Neuronal stem cell (in vitro differentiated cells): Measurements from ENCODE around the gene GLIS1.

Experiments used
- DNase-seq: peaks from one replicate; pipeline ENCODE4 v3.0.0-alpha.2; 2013; ENCODE audit warnings: low spot score
- H2AFZ ChIP-seq: one replicate; pipeline ENCODE4 v1.6.1; 2013; ENCODE audit warnings: mild to moderate bottlenecking, low read length, inconsistent platforms
- H2AK5ac ChIP-seq: 2 replicates; pipeline ENCODE4 v1.6.1; 2013; ENCODE audit warnings: low read depth, mild to moderate bottlenecking, inconsistent platforms, low read length, moderate library complexity, mixed read lengths
- H2BK120ac ChIP-seq: 2 replicates; pipeline ENCODE4 v1.6.1; 2013; ENCODE audit warnings: low read depth, mild to moderate bottlenecking, inconsistent platforms, low read length, moderate library complexity, mixed read lengths
- H2BK12ac ChIP-seq: one replicate; pipeline ENCODE4 v1.6.1; 2013; ENCODE audit warnings: low read length, inconsistent platforms
- H2BK15ac ChIP-seq: 2 replicates; pipeline ENCODE4 v1.6.1; 2013; ENCODE audit warnings: mild to moderate bottlenecking, low read length, inconsistent platforms, mixed read lengths
- H2BK5ac ChIP-seq: one replicate; pipeline ENCODE4 v1.6.1; 2013; ENCODE audit warnings: inconsistent platforms, mild to moderate bottlenecking, low read length, moderate library complexity
- H3K14ac ChIP-seq: one replicate; pipeline ENCODE4 v1.6.1; 2013; ENCODE audit warnings: low read length, inconsistent platforms
- H3K18ac ChIP-seq: 2 replicates; pipeline ENCODE4 v1.6.1; 2013; ENCODE audit warnings: low read length, inconsistent platforms
- H3K23ac ChIP-seq: 2 replicates; pipeline ENCODE4 v1.6.1; 2013; ENCODE audit warnings: low read depth, mild to moderate bottlenecking, mixed read lengths, low read length, inconsistent platforms; ENCODE audit not compliant: poor library complexity
- H3K27ac ChIP-seq: replicated peaks from 3 replicates; pipeline ENCODE4 v1.5.1; 2013; ENCODE audit warnings: low read length, inconsistent platforms
- H3K27me3 ChIP-seq, 3 experiments: 2 replicates each; pipeline ENCODE4 v1.6.1; 2013; ENCODE audit warnings: low read length in 3 of 3, mild to moderate bottlenecking in 2 of 3, inconsistent platforms in 1 of 3, low read depth in 1 of 3, mixed read lengths in 1 of 3, moderate library complexity in 1 of 3; ENCODE audit not compliant: control insufficient read depth in 3 of 3, insufficient read depth in 3 of 3
- H3K36me3 ChIP-seq, 2 donors: replicated peaks in 1 of 2; 2 replicates each; pipeline ENCODE4 v1.6.1; 2013; ENCODE audit warnings: low read length in 2 of 2; ENCODE audit not compliant: control insufficient read depth in 2 of 2, insufficient read depth in 2 of 2
- H3K4ac ChIP-seq: 2 replicates; pipeline ENCODE4 v1.6.1; 2013; ENCODE audit warnings: inconsistent platforms, mild to moderate bottlenecking, low read length, moderate library complexity
- H3K4me1 ChIP-seq, 2 donors: 1 replicate in 1 of 2; 2 replicates in 1 of 2; pipeline ENCODE4 v1.6.1; 2013; ENCODE audit warnings: low read length in 2 of 2, low read depth in 1 of 2; ENCODE audit not compliant: control insufficient read depth in 2 of 2, insufficient read depth in 1 of 2
- H3K4me2 ChIP-seq: one replicate; pipeline ENCODE4 v1.6.1; 2013; ENCODE audit warnings: mild to moderate bottlenecking, low read length, inconsistent platforms; ENCODE audit not compliant: insufficient read depth, poor library complexity, severe bottlenecking
- H3K4me3 ChIP-seq, 2 donors: 2 replicates each; pipeline ENCODE4 v1.5.1; 2013; ENCODE audit warnings: low read length in 2 of 2, mild to moderate bottlenecking in 2 of 2, inconsistent platforms in 1 of 2, moderate library complexity in 1 of 2
- H3K79me1 ChIP-seq: one replicate; pipeline ENCODE4 v1.6.1; 2013; ENCODE audit warnings: low read depth, mild to moderate bottlenecking, inconsistent platforms, low read length, moderate library complexity
- H3K9ac ChIP-seq: one replicate; pipeline ENCODE4 v1.6.1; 2013; ENCODE audit warnings: mild to moderate bottlenecking, low read depth, low read length, inconsistent platforms; ENCODE audit not compliant: poor library complexity
- H3K9me3 ChIP-seq, 2 donors: replicated peaks in 1 of 2; 2 replicates each; pipeline versions ENCODE3 to v1.6.1; 2013; ENCODE audit warnings: low read length in 2 of 2, mild to moderate bottlenecking in 2 of 2, inconsistent platforms in 1 of 2, low read depth in 1 of 2, mixed read lengths in 1 of 2, moderate library complexity in 1 of 2; ENCODE audit not compliant: control insufficient read depth in 2 of 2, insufficient read depth in 1 of 2
- H4K8ac ChIP-seq: one replicate; pipeline ENCODE4 v1.6.1; 2013; ENCODE audit warnings: low read depth, mild to moderate bottlenecking, inconsistent platforms, low read length, moderate library complexity
- H4K91ac ChIP-seq: one replicate; pipeline ENCODE4 v1.6.1; 2013; ENCODE audit warnings: low read length, low read depth, mild to moderate bottlenecking, inconsistent platforms; ENCODE audit not compliant: poor library complexity
- WGBS, 2 donors: extraction: QIAGEN DNeasy Blood & Tissue Kit; methylation state at CpG; one replicate each; pipeline ENCODE4 v1.1.7; 2013; ENCODE audit warnings: missing lambda C conversion rate in 2 of 2, mixed read lengths in 1 of 2; ENCODE audit not compliant: insufficient read length in 2 of 2, insufficient replicate concordance in 1 of 2; ENCODE audit errors: extremely low coverage in 2 of 2; 5-methylcytosine and 5-hydroxymethylcytosine counted together

GLIS1 gene

DNA sequence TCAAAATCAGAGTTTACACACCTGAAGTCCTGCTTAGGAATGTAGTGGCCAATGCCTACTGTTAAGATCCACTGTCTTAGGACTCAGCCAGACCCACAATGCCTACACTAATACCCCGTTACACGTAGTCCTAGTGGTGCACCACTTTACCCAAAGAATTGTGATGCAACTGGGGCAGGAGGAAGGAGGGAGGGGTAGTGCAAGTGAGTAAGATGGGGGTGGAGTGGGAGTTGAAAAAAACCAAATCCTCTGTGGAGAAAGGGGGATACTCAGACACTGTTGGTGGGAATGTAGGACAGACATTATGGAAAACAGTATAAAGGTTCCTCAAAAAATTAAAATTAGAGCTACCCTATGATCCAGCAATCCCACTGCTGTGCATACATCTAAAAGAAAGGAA lies 19.5 kb downstream of the GLIS1 start:
- Histone ChIP-seq H3K4ac (no peak overlapping the region), H3K36me3 (no peaks in the 10 kb centered on the region), H2BK15ac (no peak overlapping the region), H2AK5ac (no peak overlapping the region), H3K9me3 (peaks cover 0 to 1% of the 10 kb centered on the region in 2 donors), H2BK120ac (no peak overlapping the region), H2BK5ac (no peak overlapping the region), H3K4me3 (no peak overlapping the region), H3K23ac (no peak overlapping the region), H3K9ac (no peak overlapping the region), H4K91ac (no peak overlapping the region), H2BK12ac (no peak overlapping the region), H3K27ac (no peak overlapping the region), H4K8ac (no peak overlapping the region), H3K79me1 (no peaks in the 10 kb centered on the region), H3K4me1 (peaks cover 0 to 5% of the 10 kb centered on the region in 2 donors), H3K27me3 (peaks cover 0 to 30% (median 0%) of the 10 kb centered on the region in 3 experiments), H3K4me2 (no peak overlapping the region), H2AFZ (no peak overlapping the region), H3K18ac (no peak overlapping the region), H3K14ac (no peak overlapping the region)
- no peak for DNase-seq
- no CpG with 5 or more reads among the region's 2 CpGs for WGBS, 2 donors

DNA sequence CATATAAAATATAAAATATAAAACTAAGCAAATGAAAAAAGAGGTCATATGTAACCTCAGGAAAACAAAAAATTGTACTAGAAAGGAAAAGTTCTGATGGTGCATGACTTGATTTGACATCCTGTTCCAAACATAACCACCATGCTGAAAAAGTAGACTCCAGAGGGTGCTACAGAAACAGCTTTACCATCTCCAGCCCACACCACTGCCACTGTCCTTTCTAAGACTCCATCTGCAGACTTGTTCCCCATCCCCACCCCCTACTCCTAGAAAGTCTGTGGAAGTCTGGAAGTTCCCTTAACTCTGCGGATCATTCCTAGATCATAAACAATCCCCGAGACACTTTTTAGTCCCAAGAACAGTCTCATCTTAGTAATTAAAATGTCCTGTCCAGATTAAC lies 20.5 kb downstream of the GLIS1 start:
- Histone ChIP-seq H2BK5ac (no peak overlapping the region), H3K79me1 (no peaks in the 10 kb centered on the region), H3K18ac (no peak overlapping the region), H3K23ac (no peak overlapping the region), H2BK12ac (no peak overlapping the region), H2BK15ac (no peak overlapping the region), H3K9me3 (peaks cover 0 to 1% of the 10 kb centered on the region in 2 donors), H3K4me3 (no peak overlapping the region), H3K14ac (no peak overlapping the region), H3K27ac (no peak overlapping the region), H2AK5ac (no peak overlapping the region), H4K8ac (no peak overlapping the region), H3K36me3 (no peaks in the 10 kb centered on the region), H2AFZ (no peak overlapping the region), H2BK120ac (no peak overlapping the region), H3K4me1 (peaks cover 0 to 5% of the 10 kb centered on the region in 2 donors), H3K4ac (no peak overlapping the region), H3K4me2 (no peak overlapping the region), H4K91ac (no peak overlapping the region), H3K27me3 (peaks cover 0 to 28% (median 0%) of the 10 kb centered on the region in 3 experiments), H3K9ac (no peak overlapping the region)
- no CpG with 5 or more reads among the region's 2 CpGs for WGBS, 2 donors
- DNase-seq: no peak

DNA sequence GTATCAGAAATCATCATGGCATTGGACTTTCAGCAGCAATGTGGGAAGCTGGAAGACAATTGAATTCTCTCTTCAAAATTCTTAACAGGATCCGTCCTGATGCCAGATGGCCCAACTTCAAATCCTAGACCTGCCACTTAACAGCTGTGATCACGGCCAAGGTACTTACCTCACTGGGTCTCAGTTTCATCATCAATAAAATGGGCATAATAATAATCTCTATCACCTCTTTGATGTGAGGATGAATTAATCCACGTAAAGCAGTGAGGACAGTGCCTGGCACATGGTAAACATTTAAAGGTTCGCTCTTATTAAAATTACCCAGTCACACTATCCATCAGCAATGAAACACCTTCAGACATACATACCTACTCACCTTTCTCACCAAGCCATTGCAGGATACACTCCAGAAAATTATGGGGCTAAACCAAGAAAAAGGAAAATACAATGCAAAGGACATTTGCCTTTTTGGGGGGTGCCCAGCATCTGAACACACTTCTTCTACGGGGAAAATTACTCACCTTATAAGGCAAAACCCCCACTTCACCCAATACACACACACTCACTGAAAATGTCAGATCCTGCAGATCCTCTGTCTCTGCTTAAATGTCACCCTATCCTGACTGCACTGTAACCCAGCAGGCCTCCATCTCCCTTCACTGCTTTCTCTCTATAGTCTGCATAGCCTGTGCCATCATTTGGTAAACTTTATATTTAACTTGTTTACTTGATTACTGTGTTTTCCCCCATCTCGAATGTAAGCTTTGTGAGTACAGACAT lies 21.7 kb downstream of the GLIS1 start:
- WGBS, 2 donors: no CpG with 5 or more reads among the region's 6 CpGs
- Histone ChIP-seq H3K36me3 (no peaks in the 10 kb centered on the region), H3K4me1 (peaks cover 0 to 5% of the 10 kb centered on the region in 2 donors), H3K23ac (no peak overlapping the region), H2BK12ac (no peak overlapping the region), H3K9me3 (peaks cover 0 to 1% of the 10 kb centered on the region in 2 donors), H2BK5ac (no peak overlapping the region), H2BK120ac (no peak overlapping the region), H3K27me3 (peaks cover 0 to 30% (median 0%) of the 10 kb centered on the region in 3 experiments), H4K91ac (no peak overlapping the region), H3K4ac (no peak overlapping the region), H4K8ac (no peak overlapping the region), H2BK15ac (no peak overlapping the region), H3K9ac (no peak overlapping the region), H3K14ac (no peak overlapping the region), H3K79me1 (no peaks in the 10 kb centered on the region), H3K18ac (no peak overlapping the region), H3K4me2 (no peak overlapping the region), H2AFZ (no peak overlapping the region), H3K4me3 (no peak overlapping the region), H3K27ac (no peak overlapping the region), H2AK5ac (no peak overlapping the region)
- no peak for DNase-seq

DNA sequence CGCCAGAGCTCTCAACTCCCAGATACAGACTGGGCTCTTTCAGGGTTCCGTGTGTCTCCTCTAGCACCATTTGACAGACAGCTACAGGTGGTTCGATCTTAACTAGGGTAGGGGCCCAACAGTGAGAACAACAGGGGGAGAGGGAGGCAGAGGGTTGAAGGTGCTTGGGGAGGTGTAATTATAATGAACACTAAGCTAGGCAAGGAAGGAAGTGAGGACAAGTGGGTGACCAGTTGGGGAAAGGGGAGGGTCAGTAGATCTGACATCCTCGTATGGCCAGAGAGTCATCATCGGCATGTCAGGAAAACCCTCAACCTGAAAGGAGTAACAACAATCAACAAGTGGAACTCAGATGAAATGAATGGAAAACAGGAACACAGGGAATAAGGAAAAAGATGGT lies 22.8 kb downstream of the GLIS1 start:
- no peak overlapping the region for H2BK5ac ChIP-seq
- no peak overlapping the region for H2AFZ ChIP-seq
- H3K79me1 ChIP-seq: no peaks in the 10 kb centered on the region
- peaks cover 0 to 5% of the 10 kb centered on the region in 2 donors for H3K4me1 ChIP-seq
- H3K14ac ChIP-seq: no peak overlapping the region
- no peak overlapping the region for H3K18ac ChIP-seq
- no peak overlapping the region for H3K4me2 ChIP-seq
- no peak overlapping the region for H2BK120ac ChIP-seq
- H2BK15ac ChIP-seq: no peak overlapping the region
- H2AK5ac ChIP-seq: no peak overlapping the region
- peaks cover 0 to 1% of the 10 kb centered on the region in 2 donors for H3K9me3 ChIP-seq
- no peak overlapping the region for H3K23ac ChIP-seq
- no peaks in the 10 kb centered on the region for H3K36me3 ChIP-seq
- H4K8ac ChIP-seq: no peak overlapping the region
- H3K4me3 ChIP-seq: no peak overlapping the region
- no peak for DNase-seq
- no CpG with 5 or more reads among the region's 5 CpGs for WGBS, 2 donors
- no peak overlapping the region for H2BK12ac ChIP-seq
- no peak overlapping the region for H3K4ac ChIP-seq
- H3K9ac ChIP-seq: no peak overlapping the region
- peaks cover 0 to 32% (median 0%) of the 10 kb centered on the region in 3 experiments for H3K27me3 ChIP-seq
- no peak overlapping the region for H3K27ac ChIP-seq
- H4K91ac ChIP-seq: no peak overlapping the region
